GM18868 (cell line): ENCODE measurements around the gene ZSCAN12.

Experiments used
- ATAC-seq: cut with Tn5 transposase; IDR thresholded peaks from one replicate; pipeline ENCODE4 v1.9.1; 2021; ENCODE audit warnings: mild to moderate bottlenecking, moderate library complexity; ENCODE audit not compliant: unreplicated experiment

ZSCAN12 gene

DNA sequence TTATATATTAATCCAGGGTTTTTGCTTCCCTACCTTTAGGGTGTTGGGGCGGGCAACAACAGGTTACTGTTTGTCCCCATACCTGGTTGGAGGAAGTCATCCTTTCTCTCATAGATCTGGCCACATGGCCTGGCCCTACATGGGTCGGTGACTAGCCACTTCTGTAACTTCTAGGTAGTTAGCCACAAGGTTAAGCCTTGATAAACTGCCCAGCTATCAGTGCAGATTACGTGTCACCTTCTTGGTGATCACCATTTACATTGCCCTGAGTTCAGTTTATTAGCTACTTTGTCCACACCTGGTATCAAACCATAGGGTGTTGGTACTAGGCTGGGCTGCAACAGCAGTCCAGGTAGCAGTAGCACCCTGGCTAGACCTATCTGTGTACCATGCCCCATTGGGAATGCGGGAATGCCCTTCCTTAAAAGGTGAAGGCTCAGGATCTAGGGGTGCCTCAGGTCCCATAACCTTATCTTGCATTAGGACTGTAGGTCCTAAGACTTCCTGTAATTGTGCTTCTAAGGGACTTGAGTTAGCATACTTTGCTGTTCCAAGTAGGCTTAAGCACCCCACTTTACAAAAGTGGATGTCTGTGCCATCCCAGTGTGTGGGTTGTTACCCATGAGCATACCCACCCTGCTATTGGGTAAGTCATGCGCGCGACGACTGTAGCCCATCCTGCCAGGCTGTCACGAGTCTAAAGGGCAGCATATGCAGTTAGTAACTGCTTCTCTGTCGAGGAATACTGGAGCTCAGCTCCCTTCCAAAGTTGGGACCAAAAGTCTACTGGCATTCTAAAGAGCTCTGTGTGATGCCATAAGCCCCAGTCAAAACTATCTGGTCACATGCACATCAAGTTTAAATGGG lies 44.6 kb downstream of the ZSCAN12 start:
- no peak for ATAC-seq

GRCh38 chr6:28353981-28354676 lies 45.4 kb downstream of the ZSCAN12 start:
- no peak for ATAC-seq

DNA sequence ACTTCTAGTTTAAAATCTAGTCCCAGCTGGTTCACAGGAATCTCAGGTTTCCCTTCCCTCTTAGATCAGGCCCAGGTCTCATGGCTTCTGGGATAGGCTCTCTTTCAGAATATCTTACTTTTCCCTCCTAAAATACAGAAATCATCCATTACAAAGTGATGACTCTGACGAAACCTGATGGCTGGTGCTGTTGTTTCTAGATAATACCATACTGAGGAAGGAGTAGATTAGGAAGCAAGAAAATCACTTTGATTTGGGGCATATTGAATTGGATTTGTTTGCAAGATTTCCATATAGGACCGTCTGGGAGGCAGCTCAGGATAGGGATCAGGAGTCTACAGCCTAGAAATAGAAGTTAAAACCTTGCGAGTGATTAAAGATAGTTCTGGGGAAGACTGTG lies 46.2 kb downstream of the ZSCAN12 start:
- ATAC-seq = no peak

DNA sequence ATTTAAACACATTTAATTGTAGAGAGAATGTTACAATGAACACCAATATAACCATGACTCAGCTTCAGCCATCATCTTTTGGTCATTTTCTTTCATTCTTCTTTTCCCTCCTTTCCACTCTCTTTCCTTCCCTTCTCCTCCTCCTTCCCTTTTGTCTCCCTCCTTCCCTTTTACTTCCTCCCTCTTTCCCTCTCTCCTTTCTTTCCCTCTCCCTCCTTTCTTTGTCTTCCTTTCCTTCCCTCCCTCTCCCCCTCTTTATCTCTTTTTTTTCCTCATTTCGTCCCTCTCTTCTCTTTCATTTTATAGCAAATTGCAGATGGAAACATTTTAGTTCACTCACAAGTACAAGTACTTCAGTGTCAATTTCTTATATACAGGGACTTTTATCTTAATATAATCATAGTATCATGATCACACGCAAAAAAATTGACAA lies 48.0 kb downstream of the ZSCAN12 start:
- no peak for ATAC-seq

DNA sequence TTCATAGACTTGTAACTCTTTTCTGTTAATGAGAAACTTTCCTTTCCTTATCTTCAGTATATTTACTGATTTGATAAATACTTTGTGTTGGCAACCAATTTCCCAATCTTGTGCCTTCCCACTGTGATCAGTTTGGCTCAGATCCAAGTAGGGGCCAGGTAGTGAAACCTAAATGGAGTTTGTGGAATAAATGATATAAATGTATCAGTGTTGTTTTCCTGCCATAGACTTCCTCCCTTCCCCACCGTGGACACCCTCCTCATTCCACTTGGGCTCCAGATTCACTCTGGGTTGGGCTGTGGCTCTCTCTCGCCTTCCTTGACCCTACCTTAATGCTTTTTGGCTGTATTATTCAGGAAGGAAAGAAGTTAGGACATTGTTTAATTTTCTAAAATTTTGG lies 48.5 kb downstream of the ZSCAN12 start:
- ATAC-seq = no peak

GRCh38 chr6:28349892-28350737 lies 49.4 kb downstream of the ZSCAN12 start, which contains the start of gene ZKSCAN3:
Gene ZKSCAN3 (plus strand): TSS chr6:28349947. CDS start chr6:28359587, 9,640 bp downstream.
- peak; percentile 99 for ATAC-seq

GRCh38 chr6:28349344-28349891 lies 50.1 kb downstream of the ZSCAN12 start:
- ATAC-seq = peak; percentile 25

DNA sequence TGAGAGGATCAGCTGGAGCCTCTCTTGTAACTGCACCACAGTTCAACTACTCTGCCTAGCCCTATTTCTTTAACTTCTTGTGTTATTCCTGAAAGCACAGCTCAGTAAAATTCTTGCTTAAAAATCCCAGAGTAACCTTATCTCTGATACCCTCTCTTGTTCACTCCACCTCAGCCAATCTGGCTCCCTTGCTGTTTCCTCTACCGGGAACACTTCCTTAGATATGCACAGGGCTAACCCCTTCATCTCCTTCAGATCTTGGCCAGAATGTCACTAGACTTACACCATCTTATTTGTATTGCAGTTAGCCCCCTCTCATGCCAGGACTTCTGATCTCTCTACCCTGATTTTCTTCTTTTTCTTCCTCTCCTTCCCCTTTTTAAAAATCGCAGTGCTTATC lies 52.4 kb downstream of the ZSCAN12 start:
- no peak for ATAC-seq

DNA sequence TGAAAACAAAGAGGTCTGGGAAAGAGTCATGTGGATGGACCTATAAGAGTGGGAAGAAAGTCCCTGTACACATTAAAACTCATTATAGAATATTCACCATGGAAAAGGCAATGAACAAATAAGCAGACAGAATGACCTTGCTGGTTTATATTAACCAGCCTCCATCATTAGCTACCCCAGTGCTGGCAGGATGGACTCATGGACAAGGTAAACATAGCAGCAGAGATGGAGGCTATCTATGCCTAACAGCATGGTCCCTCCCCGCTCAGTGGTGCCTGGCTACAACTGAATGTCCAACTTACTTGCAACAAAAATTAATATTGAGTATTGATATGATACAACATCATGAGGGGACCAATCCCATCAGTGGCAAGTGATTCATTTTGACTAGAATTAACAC lies 54.3 kb downstream of the ZSCAN12 start:
- no peak for ATAC-seq

- ATAC-seq = no peak
Observed at GRCh38 chr6:28343898-28344677, 55.5 kb downstream of the ZSCAN12 start.

DNA sequence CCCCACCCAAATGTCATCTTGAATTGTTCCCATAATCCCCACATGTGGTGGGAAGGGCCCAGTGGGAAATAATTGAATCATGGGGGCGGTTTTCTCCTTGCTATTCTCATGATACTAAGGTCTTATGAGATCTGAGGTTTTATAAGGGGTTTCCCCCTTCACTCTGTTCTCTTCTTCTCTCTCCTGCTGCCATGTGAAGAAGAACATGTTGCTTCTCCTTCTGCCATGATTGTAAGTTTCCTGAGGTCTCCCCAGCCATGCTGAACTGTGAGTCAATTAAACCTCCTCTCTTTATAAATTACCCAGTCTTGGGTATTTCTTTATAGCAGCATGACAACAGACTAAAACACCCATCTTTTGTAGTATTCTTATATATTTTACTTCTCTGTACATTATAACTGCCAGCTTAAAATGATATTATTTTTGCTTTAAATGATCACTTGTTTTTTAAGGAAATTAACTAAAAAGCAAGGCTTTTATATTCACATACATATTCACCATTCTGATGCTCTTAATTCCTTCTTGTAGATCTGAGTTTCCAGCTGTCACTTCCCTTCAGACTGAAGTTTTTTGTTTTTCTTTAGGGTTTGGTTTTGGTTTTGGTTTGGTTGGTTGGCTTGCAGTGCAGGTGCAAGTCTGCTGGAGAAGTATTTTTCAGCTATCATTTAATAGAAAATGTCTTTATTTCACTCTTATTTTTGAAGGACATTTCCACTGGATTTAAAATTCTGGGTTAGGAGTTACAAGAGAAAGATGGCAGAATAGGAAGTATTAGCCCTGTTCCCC lies 59.0 kb downstream of the ZSCAN12 start:
- no peak for ATAC-seq

DNA sequence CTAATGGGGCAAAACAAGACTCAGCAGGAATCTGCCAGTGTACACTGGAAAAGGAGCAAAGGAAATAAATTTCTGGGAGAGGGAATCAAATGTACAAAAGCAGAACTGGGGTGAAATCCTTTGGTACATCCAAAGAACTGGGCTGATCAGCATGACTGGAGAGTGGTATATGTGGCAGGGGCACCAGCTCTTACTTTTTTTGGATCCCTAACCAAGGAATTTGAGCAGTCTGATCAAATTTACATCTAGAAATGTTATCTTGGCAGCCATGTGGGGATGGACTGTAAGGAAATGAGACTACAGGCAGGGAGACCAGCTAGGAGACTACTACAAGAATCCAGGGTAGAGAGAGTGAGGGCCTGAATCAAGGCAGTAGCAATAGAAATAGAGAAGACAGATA lies 62.4 kb downstream of the ZSCAN12 start:
- no peak for ATAC-seq

DNA sequence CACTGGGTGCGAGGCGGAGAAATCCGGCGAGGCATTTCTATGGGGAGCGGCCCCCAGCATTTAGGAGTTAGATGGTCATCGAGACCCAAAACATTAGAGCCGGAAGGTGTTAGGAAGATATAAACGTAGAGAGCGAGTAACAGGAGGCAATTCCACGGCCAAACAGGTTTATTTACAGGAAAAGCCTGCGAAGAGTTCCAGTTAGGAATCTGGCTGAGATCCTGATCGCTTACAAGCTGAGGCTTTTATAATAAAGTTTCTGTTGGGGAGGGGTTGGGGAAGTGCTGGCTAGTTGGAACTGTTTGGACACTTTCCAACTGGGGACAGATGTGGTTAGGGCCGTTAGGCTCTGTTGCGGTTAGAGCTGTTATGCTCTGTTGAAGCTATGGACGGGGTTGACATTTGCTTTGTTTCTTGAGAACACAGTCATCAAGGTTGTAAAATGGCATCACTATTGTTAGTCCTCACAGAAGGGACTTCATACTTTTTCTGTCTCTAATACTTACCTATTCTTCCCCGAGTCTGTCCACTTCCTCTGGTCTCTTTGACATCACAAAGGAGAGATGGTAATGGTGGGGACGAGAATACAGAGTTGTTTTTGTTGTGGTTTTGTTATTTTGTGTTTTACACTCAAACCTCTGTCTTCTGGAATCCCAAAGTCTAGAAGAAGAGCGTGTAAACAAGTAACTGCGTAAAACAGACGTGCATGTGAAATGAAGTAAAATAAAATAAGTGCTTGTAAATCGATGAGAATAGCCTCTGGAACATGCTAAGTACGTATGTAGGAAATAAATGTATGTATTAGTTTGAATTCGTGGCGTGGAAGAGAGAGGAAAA lies 63.0 kb downstream of the ZSCAN12 start:
- ATAC-seq = peak; percentile 46

DNA sequence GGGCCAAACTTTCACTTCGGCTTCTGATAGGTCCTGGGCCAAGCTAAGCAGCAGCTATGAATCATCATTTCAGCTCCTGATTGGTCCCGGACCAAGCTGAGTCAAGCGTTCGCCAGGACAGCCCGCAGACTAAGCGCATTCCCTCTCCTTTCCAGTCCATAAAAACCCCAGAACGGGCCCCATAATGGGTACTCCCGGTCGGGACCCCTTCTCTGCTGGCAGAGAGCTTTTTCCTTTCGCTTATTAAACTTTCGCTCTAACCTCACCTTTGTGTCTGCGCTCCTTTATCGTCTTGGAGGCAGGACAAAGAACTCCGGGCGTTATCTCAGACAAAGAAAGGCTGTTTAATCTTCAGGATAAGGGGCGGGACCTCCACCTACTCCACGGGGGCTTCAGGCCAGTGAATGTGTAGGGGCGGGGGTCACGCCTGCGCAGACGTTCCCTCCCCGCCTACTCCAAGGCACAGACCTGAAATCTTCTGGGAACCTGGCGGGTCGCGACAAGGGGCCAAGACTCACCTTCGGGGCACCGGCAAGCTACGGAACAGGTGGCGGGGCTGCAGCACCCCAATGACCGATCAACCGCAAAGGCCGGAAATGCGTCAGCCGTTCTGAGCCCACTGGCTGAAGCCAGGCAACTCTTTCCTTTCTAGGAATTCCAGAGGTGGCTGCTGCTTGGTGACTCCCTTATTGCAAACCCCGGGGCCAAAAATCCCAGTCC lies 63.8 kb downstream of the ZSCAN12 start, which contains the start of gene ZSCAN31:
Gene ZSCAN31, minus strand, starts transcription at position 585 of the 720 bp plus-strand sequence. CDS start 6,465 bp downstream, outside the sequence.
- ATAC-seq = peak; percentile 88

GRCh38 chr6:28335040-28335563 lies 64.4 kb downstream of the ZSCAN12 start:
- no peak for ATAC-seq

DNA sequence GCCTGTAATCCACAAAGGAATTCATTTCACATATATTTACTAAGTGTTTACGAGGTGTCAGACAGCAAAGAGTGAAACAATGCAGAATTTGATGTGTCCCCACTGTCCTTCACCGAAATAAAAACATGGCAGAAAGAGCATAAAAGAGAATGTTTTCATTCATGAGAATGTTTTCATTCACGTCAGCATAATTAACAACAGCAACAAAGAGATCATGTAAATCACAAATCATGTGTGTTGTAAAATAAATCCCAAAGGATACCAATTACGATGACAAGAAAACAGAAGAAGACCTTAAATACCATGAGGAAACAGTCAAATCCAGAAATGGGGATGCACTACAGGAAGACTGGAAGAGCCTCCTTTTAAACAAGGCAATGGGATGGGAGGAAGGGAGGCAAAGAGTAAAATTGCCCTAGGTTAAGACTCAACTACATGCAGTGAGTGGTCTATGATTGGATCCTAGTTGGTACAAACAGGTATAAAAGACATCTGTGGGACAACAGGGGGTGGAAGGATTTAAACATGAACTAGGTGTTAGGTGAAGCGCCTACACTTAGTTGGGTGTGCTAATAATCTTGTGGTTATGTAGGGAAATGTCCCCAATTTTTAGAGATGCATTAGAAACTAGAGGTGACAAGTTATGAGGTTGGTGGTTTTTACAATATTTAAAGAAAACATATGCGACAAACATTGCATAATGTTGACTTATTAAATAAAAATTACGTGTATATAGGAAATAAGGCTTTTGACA lies 65.1 kb downstream of the ZSCAN12 start:
- no peak for ATAC-seq

DNA sequence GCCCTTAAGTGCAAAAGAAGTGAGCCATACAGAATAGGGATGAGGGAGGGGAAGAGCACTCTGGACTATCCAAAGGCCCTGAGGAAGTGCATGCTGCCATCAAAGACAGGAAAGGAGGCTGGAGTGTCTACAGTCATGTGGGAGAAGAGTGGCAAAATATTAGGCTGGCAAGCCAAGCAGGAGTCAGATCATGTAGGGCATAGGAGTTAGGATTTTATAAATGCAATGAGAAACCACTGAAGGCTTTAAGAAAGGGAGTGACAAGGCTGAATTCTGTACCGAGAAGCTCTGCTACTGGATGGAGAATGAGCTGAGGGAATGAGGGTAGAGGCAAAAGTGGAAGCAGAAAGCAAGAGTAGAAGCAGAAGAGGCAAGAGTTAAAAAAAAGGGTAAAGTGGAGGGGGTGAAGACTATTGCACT lies 65.9 kb downstream of the ZSCAN12 start:
- ATAC-seq = no peak
